ENCODE results near the gene LDLRAD4.
"Not testable (repeated sequence)": the region's sequence is repeated elsewhere in the genome, so short reads cannot be mapped to it uniquely, and the experiment has no call there.

Gene LDLRAD4

DNA sequence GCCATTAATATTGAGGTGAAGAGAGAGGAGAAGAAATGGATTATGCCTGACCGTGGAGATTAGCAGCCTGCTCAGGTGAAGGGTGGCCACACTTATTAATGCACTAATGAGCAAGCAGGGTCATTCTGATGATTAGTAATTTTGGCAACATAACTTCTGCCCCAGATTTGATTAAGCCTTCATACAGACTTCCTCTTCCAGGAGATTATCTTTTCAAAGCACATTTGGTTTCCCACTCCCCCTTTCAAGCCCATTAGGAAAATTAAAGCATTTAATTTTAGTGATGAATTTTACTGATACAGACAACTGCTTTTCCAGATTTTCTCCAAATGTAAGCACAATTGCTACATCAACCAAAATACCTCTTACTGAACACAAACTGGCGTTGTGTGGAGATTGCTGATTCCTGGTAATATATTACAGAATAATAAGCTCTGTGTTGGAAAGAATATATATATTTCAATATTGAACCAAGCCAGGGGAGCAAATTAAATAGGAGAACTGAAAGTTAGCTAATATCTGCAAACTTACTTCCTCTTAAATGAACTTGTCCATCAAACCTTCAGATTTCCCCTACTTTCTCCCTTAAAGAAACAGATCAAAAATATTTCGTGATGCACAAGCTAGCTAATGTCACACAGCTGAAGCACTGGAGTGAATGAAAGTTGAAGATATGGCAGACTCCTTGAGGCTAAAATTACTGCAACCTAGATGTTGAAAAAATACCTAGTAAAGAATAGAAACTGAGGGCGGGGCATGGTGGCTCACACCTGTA, 367.0 kb downstream of the LDLRAD4 start:
- DNase-seq: no peak

DNA sequence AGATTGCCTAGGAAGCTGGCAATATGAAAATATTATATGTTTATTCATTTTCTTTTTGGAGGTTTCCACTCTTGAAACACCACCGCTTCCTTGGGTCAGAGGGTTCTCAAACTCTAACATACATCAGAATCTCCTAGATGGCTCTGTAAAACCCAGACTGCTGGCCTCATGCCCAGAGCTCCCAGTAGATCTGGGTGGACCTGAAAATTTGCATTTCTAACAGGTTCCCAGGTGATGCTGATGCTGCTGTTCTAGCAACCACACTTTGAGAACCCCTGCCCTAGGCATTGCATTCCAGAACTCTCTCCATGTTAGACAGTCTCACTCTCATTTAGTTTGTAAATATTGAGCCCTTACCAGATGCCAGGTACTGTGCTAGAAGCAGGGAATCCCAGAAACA, 368.4 kb downstream of the LDLRAD4 start:
- no peak for DNase-seq

DNA sequence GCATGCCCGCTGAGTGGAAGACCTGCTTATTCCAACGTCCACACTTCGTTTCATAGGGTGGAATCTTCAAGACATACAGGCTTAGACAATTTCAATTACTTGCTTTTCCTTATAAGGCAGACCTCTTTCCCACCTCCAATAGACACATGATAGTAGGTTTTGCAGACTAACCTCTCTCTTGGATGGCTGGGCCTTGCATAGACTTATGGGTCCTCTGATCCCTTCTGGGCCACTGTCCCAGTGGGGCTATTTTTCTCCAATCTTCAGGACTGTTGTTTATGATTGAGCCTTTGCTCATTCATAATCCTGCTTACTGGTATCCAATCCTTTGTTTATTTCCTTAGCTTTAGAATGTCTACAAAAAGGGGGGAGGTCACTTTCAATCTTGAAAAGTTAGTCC, 368.9 kb downstream of the LDLRAD4 start:
- DNase-seq: no peak

GRCh38 chr18:13587937-13588336, 369.4 kb downstream of the LDLRAD4 start:
- no peak for DNase-seq

DNA sequence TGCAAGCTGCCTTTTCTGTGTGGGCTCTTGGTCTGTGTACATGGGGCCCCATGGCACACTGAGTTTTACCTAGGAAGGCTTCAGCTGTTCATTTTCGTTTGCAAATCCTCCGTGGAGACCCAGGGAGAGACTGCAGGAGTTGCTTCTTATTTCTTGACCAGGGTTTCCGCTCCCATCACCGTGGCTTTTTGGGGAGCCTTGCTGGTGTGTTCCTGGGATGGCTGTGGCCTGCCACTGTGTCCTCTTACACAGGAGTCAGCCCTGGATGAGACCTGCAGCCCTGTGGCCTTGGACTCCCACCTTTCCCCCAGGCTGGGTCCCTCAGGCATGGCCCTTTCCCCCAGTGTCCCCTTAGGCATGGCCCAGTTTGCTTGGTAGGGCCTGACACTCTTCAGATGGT, 370.8 kb downstream of the LDLRAD4 start:
- DNase-seq: no peak

DNA sequence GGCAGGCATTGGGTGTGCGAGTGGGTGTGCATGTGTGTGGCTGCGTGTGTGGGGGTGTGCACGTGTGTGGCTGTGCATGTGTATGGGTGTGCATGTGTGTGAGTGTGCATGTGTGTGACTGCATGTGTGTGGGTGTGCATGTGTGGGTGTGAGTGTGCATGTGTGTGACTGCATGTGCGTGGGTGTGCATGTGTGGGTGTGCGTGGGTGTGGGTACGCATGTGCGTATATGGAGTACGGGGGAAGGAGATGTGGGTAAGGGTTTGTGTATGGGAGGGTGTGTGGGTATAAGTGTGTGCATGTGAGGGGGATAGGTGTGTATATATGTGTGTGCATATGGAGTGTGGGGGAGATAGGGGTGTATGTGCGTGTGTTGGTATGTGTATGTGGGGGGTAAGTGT, 371.4 kb downstream of the LDLRAD4 start:
- no peak for DNase-seq

- no peak for DNase-seq
These were observed 373.7 kb downstream of the LDLRAD4 start for GRCh38 chr18:13592246-13592645.

- DNase-seq: no peak
These were observed 376.0 kb downstream of the LDLRAD4 start for GRCh38 chr18:13594551-13594950.

GRCh38 chr18:13597068-13597467, 378.5 kb downstream of the LDLRAD4 start:
- no peak for DNase-seq

DNA sequence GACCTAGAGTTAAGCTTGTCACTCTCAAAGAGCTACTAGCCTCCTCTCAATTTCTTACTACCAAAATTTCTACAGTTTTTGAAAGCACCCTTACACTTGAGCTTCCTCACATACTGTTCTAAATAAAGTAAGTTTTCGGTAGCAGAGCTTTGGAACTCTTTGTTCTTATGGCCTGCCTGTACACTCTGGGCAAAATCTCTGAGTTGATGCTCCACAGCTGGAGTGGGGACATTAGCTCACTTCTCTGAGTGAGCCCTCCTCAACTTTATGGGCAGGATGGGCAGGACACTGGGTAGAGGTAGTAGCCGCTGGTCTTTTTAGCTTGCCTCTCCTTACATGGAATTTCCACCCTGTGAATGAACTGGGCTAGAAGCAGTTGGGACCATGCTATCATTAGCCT, 380.0 kb downstream of the LDLRAD4 start:
- no peak for DNase-seq

DNA sequence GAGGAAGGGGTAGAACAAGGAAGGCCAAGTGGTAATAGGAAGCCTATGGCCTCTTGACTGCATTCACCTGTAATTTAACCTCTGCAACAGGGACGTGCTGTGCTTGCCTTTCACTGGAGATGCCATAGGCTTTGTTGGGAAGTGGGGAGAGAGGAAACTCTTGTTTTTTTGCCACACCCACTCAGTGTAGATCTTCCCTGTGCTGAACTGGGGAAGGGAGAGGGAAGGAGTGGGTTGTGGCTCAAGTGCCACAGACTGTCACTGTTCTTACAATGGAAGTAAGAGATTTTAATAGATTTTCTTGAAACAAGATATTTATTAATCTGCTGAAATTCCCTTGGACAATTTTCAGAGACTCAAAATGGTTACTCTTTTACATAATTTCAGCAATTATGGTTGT, 380.5 kb downstream of the LDLRAD4 start:
- no peak for DNase-seq

GRCh38 chr18:13603304-13604019, 384.9 kb downstream of the LDLRAD4 start:
- DNase-seq: no peak

DNA sequence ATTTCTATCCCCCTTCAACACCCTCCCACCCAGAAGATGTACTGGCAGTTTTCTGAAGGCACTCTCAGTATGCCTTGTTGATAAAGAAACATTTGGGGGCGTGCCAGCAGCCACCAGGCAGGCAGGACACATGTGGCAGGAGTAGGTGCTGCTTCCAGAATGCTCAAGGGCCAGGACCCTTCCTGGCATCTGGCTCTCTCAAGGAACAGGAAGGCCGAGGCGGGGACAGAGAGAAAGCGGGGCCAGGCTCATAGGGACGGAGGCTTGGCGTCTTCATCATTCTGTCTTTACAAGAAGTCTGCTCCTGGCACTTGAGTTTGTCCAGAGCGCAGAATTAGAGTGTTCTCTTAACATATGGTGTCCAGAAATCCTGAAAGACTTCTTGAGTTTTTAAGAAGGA, 386.2 kb downstream of the LDLRAD4 start:
- DNase-seq: no peak

- no peak for DNase-seq
These were observed 386.9 kb downstream of the LDLRAD4 start for GRCh38 chr18:13605477-13605876.

DNA sequence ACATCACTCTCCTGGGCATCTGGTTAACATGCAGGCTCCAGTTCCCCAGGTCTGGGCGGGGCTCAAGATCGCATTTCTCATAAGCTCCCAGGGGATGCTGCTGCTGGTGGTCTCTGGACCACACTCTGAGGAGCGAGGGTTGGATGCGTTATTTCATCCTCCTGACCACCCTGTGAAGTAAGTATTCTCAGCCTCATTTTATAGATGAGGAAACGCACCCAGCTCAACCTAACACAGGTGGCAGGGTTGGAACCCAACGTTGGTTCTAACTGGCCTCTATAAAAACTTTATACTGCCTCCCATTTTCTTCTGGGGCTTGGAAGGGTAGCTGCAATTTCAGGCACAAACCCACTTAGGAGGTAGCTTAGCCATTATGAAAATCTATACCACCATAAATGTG, 387.3 kb downstream of the LDLRAD4 start:
- no peak for DNase-seq

- no peak for DNase-seq
These were observed 388.2 kb downstream of the LDLRAD4 start for GRCh38 chr18:13606604-13607254.

DNA sequence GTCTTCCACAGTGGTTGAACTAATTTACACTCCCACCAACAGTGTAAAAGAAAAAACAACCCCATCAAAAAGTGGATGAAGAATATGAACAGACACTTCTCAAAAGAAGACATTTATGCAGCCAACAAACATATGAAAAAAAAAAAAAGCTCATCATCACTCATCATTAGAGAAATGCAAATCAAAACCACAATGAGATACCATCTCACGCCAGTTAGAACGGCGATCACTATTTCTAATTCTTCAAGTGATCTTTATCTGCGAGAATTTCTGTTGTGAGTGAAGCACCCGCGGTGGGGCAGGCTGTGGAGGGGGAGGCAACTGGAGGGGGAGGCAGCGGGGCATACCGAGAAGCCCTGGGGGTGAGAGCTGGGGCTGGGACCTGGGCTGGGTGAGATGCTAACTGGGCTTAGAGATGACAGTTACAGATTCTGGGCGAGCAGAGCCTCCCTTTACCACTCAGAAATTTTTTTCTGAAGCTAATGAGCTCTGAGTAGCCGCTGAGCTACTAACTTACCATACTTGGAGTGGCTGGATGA, 389.5 kb downstream of the LDLRAD4 start:
- DNase-seq: not testable (repeated sequence)

DNA sequence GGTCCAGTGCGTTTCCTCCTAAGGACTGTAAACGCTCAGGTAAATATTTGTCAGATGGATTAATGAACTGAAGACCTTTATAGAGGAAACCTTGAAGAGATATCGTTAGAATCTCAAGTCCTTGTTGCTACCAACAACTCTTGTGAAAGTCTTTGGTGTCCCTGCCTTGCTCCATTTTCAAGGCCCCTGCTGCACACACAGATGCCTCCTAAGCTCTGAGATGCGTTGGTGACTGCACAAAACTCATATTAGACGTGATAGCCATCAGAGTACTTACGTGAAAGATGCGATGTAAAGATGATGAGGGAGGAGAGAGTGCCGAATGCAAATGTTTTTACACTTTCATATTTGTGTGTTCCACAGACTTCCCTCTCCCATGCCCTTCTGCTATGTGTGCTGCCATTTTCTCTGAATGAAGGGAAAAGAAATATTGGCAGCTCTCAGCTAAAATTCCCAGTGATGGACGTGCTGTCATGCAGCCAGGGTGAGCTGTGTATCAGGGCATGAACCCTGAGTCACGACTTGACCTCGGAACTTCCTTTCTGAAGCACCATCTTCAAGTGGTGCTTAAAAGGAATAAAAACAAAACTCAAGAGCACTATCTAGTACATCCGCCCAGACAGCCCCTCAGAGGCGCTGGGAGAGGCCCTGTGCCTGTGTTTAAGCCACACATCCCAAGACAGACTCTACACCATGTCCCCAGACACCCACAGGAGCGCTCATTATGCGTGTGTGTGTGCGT, 390.4 kb downstream of the LDLRAD4 start:
- no peak for DNase-seq

DNA sequence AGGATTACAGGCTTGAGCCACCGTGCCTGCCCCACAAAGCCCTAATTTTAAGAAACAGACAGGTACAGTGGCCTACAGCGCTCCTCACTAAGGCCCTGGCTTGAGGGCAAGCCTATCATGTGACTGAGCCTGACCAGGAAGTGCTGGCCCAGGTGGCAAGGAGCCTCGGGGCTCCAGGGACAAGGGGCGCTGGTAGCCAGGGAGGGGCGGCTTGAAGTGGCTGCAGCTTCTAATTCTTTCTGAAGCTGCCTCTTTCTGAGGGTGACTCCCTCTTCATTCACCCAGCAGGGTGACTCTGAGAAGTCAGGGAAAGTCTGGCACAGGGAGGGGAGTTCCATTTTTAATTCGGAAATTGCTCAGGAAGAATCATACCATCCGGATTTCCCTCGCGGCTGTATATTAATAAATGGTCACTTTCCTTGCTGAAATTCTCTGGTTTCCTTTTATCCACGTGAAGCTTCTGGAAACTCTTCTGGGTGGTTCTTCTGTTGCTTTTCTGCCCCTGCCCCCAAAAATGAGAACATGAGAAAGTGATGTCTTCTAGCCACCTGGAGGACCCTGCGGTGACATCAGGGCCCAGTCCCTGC, 392.1 kb downstream of the LDLRAD4 start:
- DNase-seq: no peak

GRCh38 chr18:13611142-13611600, 392.6 kb downstream of the LDLRAD4 start:
- DNase-seq: peak; percentile 2

- peak; percentile 10 for DNase-seq
These were observed 393.1 kb downstream of the LDLRAD4 start for GRCh38 chr18:13611601-13612195.
